COR-L47 (cell line): ENCODE results near the gene TBRG4.
"Not testable (repeated sequence)": the region's sequence is repeated elsewhere in the genome, so short reads cannot be mapped to it uniquely, and the experiment has no call there.

Experiments
- DNase-seq: peaks from one replicate; lab custom pipeline; 2025; lab: John Stamatoyannopoulos, UW

TBRG4 gene

DNA sequence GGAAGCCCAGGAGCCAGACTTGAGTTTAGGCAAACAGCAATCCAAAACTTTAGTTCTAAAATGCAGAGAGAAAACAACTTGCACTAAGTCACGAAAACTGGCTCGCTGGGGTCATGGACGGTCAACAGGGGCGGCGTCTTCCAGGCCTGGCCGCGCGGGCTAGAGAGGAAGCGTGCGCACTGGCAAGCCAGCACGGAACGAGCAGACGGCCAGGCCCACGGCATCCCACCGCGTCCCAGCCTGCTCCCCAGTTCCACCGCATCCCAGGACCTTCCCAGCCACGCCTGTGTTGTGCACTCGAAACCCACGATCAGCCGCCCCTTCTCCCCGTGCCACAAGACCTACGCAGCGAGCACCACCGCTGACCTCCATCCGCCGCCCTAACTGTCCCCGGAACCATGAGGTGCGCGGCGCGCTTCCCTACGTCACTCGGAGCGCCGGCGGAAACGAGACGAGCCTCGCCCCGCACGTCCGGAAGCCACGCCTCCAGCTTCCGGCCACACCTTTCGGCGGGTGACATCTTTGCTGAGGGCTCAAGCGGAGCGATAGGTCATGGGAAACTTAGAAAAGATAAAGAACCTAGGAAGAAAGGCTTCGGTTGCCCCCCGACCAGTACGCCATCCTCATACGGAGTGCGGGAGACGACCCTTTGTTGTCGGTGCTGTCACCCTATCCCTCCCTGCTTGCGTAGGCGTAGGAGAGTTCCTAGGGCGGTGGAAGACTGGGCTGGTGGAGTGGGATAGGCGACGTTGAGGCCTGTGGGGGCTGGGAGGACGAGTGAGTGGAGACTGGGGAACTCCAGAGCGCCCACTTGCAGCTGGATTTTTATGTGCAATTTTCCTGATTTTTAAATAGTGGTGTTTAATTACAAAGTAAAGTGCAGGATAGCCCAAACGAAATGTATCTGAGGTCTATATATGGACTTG, at the start of gene TBRG4:
Gene TBRG4, minus strand, starts transcription at position 400 of the 926 bp plus-strand sequence. CDS start 2,460 bp downstream, outside the sequence.
- DNase-seq = peak; percentile 91

- DNase-seq = no peak
Observed at GRCh38 chr7:45161138-45161537, 49.6 kb upstream of the TBRG4 start.

DNA sequence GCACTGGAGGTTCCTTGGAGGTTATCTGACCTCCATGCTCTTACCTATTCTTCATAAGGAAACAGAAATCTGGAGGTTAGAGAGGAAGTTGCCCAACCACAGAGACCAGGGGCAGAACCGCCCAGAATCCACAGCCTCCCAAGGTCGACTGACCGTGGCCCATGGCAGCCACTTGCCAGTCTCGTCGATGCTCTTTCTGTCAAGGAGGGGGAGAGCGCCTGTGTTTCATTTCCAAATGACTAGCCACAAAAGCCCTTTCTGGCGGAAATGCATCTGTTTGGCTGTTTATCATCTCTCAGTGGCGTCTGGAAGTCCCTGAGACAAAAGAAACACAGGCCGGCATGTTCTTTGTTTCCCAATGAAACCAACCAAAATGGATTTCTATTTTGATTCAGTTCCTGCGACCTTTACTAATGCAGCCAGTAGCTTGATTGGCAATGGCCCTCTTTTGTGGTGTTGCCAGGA, 49.0 kb upstream of the TBRG4 start:
- DNase-seq = no peak

- no peak for DNase-seq
Observed at GRCh38 chr7:45159296-45159695, 47.8 kb upstream of the TBRG4 start.

- DNase-seq = no peak
Observed at GRCh38 chr7:45158471-45158870, 47.0 kb upstream of the TBRG4 start.

DNA sequence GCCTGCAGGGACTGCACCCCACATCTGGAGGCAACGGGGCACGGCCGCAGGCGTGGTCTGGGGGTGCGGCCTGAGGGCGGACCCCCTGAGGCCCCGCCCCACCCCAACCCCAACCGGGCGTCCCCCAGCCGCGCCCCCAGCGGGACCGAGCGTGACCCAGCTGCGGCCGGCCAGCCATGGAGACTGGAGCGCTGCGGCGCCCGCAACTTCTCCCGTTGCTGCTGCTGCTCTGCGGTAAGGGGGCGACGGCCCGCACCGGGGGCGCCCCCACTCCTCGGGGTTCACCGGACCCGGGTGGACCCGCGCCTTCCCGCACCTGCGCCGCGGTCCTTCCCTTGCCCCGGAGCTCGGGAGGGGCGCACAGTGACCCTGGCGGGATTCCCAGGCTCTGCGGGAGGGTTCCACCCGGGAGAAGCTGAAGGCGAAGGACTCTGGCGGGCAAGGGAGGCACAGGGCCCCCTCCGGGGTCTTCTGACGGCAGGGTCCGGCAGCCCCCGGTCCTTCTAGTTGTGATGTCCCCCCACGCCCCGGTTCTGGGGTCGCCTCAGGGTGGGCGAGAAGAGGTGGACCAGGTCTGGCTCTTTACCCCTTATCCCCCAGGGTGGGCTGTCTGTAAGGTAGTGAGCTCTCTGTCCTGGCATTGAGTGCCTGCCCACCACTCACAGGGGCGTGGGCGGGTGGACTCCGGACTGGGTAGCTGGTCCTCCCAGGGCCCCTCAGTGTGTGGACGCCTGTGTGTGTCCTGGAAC, 46.3 kb upstream of the TBRG4 start, which contains the start of gene RAMP3:
Gene RAMP3, plus strand, starts transcription at position 139 of the 749 bp plus-strand sequence. Its CDS starts 38 bp downstream, at position 177.
- DNase-seq = no peak

- no peak for DNase-seq
Observed at GRCh38 chr7:45157286-45157652, 45.8 kb upstream of the TBRG4 start.

- no peak for DNase-seq
Observed at GRCh38 chr7:45156516-45157272, 45.2 kb upstream of the TBRG4 start.

DNA sequence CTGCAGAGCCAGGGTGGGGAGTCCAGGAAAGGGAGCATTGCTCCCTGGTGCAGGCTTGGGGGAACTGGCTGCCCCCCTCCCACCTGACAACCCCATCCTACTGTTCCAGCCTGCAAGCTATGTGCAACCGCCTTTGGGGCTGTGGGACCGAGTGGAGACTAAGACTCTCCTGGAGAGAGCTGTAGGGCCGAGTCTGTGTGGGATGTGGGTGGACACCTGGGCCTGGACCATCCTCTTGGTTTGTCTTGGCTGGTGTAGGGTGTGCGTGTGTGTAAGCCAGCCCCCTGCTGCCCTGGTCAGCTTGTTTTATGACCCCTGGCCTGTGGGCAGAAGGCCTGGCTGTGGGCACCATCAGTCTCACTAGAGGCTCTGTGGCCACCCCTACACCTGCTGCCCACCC, 44.4 kb upstream of the TBRG4 start:
- DNase-seq = no peak

- no peak for DNase-seq
Observed at GRCh38 chr7:45155357-45155900, 43.9 kb upstream of the TBRG4 start.

DNA sequence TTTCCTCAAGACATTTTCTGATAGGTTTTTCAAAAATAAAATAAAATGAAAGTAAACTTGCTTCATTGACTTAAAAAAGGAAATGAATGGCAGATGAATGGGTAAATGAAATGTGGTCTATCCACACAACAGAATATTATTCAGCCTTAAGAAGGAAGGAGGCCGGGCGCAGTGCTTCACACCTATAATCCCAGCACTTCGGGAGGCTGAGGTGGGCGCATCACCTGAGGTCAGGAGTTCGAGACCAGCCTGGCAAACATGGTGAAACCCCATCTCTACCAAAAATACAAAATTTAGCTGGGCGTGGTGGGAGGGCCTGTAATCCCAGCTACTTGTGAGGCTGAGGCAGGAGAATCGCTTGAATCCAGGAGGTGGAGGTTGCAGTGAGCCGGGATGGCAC, 42.4 kb upstream of the TBRG4 start:
- not testable (repeated sequence) for DNase-seq

DNA sequence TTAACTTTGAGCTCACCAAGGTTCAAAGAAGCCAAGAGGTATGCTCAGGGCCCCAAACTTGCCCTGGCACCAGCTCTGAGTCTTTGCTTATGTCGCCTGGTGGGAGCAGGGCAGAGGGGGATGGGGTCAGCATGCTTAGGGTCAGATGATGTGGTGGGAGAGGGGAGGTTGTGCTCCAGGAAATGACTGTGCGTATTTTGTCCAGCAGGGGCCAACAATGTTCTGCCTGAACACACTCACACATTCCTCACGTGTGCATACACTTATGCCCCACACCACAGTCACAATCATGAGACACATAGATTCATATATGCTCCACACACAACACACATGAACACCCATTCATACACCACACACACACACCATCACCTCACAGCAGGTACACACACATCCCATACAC, 41.7 kb upstream of the TBRG4 start:
- DNase-seq = no peak

DNA sequence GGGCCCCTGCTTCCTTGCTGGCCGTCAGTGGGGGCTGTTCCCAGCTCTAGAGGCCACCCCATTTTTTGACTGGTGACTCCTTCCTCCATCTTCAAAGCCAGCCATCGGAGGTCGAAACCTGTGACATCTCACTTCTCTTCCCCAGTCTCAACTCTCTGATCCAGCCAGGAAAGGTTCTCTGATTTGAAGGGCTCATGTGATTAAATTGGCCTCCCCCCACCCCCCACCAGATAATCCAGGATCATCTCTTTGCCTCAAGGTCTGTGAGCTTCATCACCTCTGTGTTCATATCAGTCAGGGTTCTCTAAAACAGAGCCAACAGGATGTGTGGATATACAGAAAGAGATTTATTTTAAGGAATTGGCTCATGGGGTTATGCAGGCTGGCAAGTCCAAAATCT, 40.5 kb upstream of the TBRG4 start:
- no peak for DNase-seq

- no peak for DNase-seq
Observed at GRCh38 chr7:45151131-45151684, 39.7 kb upstream of the TBRG4 start.

DNA sequence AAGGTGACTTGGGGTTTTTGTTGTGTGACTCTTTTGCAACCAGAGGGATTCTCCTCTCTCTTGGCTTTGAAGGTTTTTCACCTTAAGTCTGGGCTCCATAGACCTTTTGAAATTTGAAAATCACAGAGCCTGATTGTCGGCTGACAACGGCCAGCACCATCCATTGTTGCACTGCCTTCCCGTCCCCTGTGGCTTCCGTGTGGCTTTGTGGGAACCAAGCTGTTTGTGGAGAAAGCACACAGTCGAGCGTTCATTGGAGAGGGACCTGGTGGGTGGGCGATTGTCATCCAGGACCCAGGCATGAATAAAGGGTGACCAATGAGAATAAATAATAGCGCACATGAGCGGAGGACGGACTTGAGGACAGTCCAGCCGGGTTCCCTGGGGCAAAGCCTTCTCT, 38.7 kb upstream of the TBRG4 start:
- DNase-seq = no peak

GRCh38 chr7:45149606-45150005, 38.1 kb upstream of the TBRG4 start:
- no peak for DNase-seq

- no peak for DNase-seq
Observed at GRCh38 chr7:45148653-45148973, 37.1 kb upstream of the TBRG4 start.

DNA sequence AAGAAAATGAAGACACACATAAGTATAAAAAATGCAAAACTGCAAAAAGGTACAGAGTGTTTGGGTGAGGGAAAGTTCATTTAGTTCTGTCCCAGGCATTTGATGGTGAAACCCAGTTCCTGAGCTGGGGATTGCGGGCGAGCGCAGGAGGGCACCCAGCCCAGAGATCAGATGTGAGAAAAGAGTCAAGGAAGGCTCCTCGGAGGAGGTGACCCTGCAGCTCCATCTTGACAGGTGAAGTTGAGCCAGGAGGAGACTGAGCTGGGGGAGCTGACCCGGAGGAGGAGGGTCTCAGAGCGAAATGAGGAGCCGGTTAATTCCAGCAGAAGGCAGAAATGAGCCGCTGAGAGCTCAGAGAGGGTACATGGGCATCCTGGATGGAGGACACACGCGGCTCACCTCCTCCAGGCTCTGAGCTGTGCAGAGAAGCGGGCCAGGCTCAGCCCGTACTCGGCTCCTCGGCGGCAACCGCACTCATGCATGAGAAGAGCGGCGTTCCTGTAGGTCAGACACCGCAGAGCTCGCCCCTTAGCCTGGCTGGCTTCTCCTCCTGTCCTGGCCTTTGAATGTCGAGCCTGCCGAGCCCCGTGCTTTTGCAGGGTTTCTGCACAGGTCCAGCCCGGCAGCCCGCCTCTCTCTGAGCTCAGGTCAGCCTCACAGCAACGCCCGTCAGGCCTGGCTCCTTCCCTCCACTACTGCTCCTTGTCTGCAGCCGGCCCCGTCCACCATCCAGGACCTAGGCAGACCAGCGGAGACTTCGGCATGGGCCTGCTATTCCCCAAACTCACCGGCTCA, 36.6 kb upstream of the TBRG4 start:
- DNase-seq = no peak

- DNase-seq = no peak
Observed at GRCh38 chr7:45146531-45147379, 35.3 kb upstream of the TBRG4 start.

GRCh38 chr7:45145881-45146280, 34.4 kb upstream of the TBRG4 start:
- no peak for DNase-seq
